NT2/D1 (cell line): ENCODE results near the gene CDADC1.

Source experiments
- YY1 ChIP-seq: IDR thresholded peaks from 2 replicates; pipeline ENCODE4 v1.6.1; 2011; ENCODE audit not compliant: insufficient read length, insufficient read depth
- ZNF274 ChIP-seq: IDR thresholded peaks from 2 replicates; pipeline ENCODE4 v1.6.1; 2011; ENCODE audit warnings: mild to moderate bottlenecking, low read depth, low read length

DNA sequence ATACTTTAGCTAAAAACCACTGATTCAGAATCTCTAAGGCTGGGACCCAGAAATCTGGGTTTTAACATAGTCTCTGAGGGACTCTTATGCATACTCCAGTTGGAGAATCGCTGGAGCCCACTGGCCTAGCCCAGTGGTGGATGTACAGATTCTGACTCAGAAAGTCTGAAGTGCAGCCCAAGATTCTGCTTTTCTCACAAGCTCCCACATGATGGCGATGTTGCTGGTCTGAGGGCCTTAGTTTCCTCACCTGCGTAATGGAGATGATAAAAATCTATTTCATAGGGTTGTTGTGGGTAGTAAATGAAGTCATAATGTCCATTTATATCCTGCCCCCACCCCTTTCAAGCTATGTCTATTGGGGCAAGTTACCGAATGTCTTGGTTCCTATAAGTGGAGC lies 7.7 kb upstream of the CDADC1 start:
- TF ChIP-seq ZNF274, result no peak
- TF ChIP-seq YY1, result no peak
